Testis (tissue), 3 donors: ENCODE results near the gene ZNF768. TPM values are rescaled to one million over a fixed set of nuclear protein-coding genes. Genes with fewer than 3 reads are reported as not detected.
A peak's percentile ranks its signal among the peaks of the same experiment; 100 is the strongest.

ENCODE experiments used
- DNase-seq: peaks from one replicate; pipeline ENCODE4 v3.0.0-alpha.2; 2019
- H3K27ac ChIP-seq, 2 donors: fragments of 200-600 bp; sonication (generic); one replicate each; pipeline ENCODE4 v1.5.1; 2019
- H3K27me3 ChIP-seq: fragments of 200-600 bp; sonication (generic); one replicate; pipeline ENCODE4 v1.5.1; 2019
- H3K36me3 ChIP-seq: fragments of 200-600 bp; sonication (generic); one replicate; pipeline ENCODE4 v1.5.1; 2017; ENCODE audit warnings: low read depth; ENCODE audit errors: missing control alignments
- H3K4me1 ChIP-seq: fragments of 200-600 bp; sonication (generic); one replicate; pipeline ENCODE4 v1.5.1; 2019
- H3K4me3 ChIP-seq, 2 donors: fragments of 200-600 bp; sonication (generic); one replicate each; pipeline ENCODE4 v1.5.1; 2017 to 2019
- H3K9me3 ChIP-seq: fragments of 200-600 bp; sonication (generic); one replicate; pipeline ENCODE4 v1.5.1; 2017
- POLR2A ChIP-seq: fragments of 450-650 bp; IDR thresholded peaks from one replicate; pipeline ENCODE4 v1.6.1; 2017; ENCODE audit warnings: antibody characterized with exemption, mild to moderate bottlenecking, moderate library complexity
- WGBS, 2 donors: methylation state at CpG; one replicate each; pipeline ENCODE4 v1.1.5; 2018; 5-methylcytosine and 5-hydroxymethylcytosine counted together
- intact Hi-C: fragments of 100-400 bp; cut with DNase I; formaldehyde crosslinking; loops from one replicate; pipeline ENCODE4 v1.15.1; 2023; ENCODE audit warnings: low total_unique reads
- polyA plus RNA-seq: library from polyadenylated mRNA; stranded (reverse); fragments of 350-450 nt; fragmentation: Illumina TruSeq; extraction: RNeasy Lipid Tissue Mini Kit (QIAGEN cat#74804); gene quantifications from one replicate; pipeline ENCODE4 v1.2.3, GENCODE V29; 2014; ENCODE audit warnings: low read depth, low replicate concordance; ENCODE audit not compliant: insufficient read depth
- total RNA-seq, 2 donors: library from RNA; depleted of rRNA; stranded (reverse); fragments of >200 nt; gene quantifications; one replicate each; pipeline ENCODE4 v1.2.3, GENCODE V29; 2016
- TF ChIP-seq, protein P1 (sequence below), 3 experiments: fragments of 450-650 bp in 2 of 3; fragments of 200-600 bp in 1 of 3; sonication (generic) in 1 of 3; IDR thresholded peaks; one replicate each; pipeline ENCODE4 v1.5.1; 2016 to 2019; ENCODE audit warnings: antibody characterized with exemption in 3 of 3, mild to moderate bottlenecking in 2 of 3, moderate library complexity in 1 of 3

Gene ZNF768
- total and polyA plus RNA-seq, 3 donors from 2014 or later: 52.2 to 64.3 (median 52.3) TPM

DNA sequence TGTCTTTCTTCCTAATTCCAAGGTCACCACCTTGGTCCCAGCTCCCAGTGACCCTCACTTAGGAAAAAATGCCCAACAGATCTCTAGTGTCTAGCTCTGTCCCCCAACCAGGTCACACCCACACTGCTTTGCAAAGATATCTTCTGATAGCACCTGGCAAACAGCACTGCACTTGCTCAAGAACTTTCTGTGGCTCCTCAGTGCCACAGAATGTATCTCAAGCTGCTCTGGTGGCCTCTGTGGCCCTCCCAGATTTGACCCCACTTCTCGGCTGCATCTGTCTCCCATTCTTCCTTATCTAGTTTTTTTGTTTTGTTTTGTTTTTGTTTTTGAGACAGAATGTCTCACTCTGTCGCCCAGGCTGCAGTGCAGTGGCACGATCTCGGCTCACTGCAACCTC lies 40.2 kb upstream of the ZNF768 start:
- no peak overlapping the region for H3K4me3 ChIP-seq

DNA sequence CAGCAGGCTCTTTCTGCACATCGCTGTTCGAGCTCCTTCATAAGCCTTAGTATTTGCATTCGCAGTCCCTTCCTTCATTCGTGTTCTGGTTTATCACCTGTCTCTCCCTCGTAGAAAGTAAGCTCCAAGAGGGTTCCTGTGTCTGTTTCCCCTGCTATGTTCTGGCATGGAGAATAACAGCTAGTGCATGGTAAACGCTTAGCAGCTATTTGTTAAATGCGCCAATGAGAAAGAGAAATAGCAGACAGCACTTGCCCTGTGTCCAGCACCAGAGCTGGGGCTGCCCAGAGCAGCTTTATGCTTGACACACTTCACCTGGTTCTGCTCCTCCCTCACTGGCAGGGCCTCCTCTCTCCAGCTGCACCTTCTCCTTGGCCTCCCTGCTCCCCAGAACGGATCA lies 39.6 kb upstream of the ZNF768 start:
- intact Hi-C loops: no loop called here
- Histone ChIP-seq H3K36me3 (no peaks in the 10 kb centered on the region), H3K4me1 (peaks cover 8% of the 10 kb centered on the region), H3K27me3 (no peaks in the 10 kb centered on the region), H3K9me3 (no peaks in the 10 kb centered on the region), H3K4me3 (no peak overlapping the region), H3K27ac (no peak overlapping the region)
- no peak for DNase-seq
- no peak for TF ChIP-seq POLR2A
- TF ChIP-seq, protein P1, sequence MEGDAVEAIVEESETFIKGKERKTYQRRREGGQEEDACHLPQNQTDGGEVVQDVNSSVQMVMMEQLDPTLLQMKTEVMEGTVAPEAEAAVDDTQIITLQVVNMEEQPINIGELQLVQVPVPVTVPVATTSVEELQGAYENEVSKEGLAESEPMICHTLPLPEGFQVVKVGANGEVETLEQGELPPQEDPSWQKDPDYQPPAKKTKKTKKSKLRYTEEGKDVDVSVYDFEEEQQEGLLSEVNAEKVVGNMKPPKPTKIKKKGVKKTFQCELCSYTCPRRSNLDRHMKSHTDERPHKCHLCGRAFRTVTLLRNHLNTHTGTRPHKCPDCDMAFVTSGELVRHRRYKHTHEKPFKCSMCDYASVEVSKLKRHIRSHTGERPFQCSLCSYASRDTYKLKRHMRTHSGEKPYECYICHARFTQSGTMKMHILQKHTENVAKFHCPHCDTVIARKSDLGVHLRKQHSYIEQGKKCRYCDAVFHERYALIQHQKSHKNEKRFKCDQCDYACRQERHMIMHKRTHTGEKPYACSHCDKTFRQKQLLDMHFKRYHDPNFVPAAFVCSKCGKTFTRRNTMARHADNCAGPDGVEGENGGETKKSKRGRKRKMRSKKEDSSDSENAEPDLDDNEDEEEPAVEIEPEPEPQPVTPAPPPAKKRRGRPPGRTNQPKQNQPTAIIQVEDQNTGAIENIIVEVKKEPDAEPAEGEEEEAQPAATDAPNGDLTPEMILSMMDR (IDR thresholded peaks at IDR 0.05): no peak
- 61 to 64% methylated on average over 8 of the region's 8 CpGs for WGBS, 2 donors

More for the DNA sequence above, 40.2 kb upstream of the ZNF768 start:
- TF ChIP-seq, protein P1 (IDR thresholded peaks at IDR 0.05): no peak
- TF ChIP-seq POLR2A: no peak
- H3K36me3 ChIP-seq: no peaks in the 10 kb centered on the region
- intact Hi-C loops: no loop called here
- DNase-seq: no peak
- H3K9me3 ChIP-seq: no peaks in the 10 kb centered on the region
- 91% methylated on average over 4 of the region's 4 CpGs for WGBS, 2 donors
- peaks cover 4% of the 10 kb centered on the region for H3K4me1 ChIP-seq
- no peaks in the 10 kb centered on the region for H3K27me3 ChIP-seq
- no peak overlapping the region for H3K27ac ChIP-seq

DNA sequence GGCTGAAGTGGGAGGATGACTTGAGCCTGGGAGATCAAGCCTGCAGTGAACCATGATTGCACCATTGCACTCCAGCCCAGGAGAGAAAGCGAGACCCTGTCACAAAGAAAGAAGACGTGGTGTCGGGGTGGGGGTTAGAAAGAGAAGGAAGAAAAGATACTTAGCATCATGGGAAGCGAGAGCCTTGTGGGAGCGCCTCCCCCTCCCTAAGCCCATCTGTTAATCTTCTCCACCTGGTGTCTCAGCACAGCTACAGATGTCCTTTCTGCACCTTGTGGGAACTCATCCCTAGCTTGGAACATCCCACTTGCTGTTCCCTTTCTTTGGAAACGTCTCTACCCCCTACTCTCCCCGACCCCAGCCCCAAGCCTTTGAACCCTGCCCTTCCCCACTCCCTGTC lies 39.2 kb upstream of the ZNF768 start:
- H3K27ac ChIP-seq: no peak overlapping the region
- TF ChIP-seq, protein P1 (IDR thresholded peaks at IDR 0.05): no peak
- no peak for TF ChIP-seq POLR2A
- H3K4me1 ChIP-seq: peaks cover 7% of the 10 kb centered on the region
- no peaks in the 10 kb centered on the region for H3K27me3 ChIP-seq
- whole genome bisulfite sequencing, 2 donors: 54 to 69% methylated on average over 7 of the region's 7 CpGs
- no peak overlapping the region for H3K4me3 ChIP-seq
- H3K9me3 ChIP-seq: no peaks in the 10 kb centered on the region
- no peaks in the 10 kb centered on the region for H3K36me3 ChIP-seq
- intact Hi-C loops: no loop called here
- no peak for DNase-seq

DNA sequence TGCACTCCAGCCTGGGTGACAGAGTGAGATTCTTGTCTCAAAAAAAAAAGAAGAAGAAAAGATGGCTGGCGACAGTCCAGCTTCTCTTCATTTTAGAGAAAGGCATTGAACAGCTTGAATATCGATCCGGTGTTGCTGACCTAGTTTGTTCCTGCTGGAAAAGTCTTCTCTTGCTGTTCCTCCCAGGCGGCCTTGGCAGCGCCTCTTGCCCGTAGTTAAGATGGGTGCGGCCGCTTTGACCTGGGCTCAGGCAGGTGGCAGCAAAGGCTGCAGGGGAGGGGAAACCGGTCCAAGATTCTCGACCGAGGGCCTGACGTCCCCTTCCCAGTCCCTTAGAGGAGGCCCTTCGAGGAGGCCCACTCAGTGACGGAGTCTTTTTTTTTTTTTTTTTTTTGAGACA lies 35.7 kb upstream of the ZNF768 start:
- no peaks in the 10 kb centered on the region for H3K27me3 ChIP-seq
- no peaks in the 10 kb centered on the region for H3K9me3 ChIP-seq
- TF ChIP-seq POLR2A: no peak
- peak; percentile 22 for DNase-seq
- H3K27ac ChIP-seq: no peak overlapping the region
- H3K4me1 ChIP-seq: peaks cover 12% of the 10 kb centered on the region
- no peaks in the 10 kb centered on the region for H3K36me3 ChIP-seq
- H3K4me3 ChIP-seq: peak overlapping the region; percentile 48 to 62
- intact Hi-C loops: no loop called here
- WGBS, 2 donors: 61 to 66% methylated on average over 14 of the region's 14 CpGs

DNA sequence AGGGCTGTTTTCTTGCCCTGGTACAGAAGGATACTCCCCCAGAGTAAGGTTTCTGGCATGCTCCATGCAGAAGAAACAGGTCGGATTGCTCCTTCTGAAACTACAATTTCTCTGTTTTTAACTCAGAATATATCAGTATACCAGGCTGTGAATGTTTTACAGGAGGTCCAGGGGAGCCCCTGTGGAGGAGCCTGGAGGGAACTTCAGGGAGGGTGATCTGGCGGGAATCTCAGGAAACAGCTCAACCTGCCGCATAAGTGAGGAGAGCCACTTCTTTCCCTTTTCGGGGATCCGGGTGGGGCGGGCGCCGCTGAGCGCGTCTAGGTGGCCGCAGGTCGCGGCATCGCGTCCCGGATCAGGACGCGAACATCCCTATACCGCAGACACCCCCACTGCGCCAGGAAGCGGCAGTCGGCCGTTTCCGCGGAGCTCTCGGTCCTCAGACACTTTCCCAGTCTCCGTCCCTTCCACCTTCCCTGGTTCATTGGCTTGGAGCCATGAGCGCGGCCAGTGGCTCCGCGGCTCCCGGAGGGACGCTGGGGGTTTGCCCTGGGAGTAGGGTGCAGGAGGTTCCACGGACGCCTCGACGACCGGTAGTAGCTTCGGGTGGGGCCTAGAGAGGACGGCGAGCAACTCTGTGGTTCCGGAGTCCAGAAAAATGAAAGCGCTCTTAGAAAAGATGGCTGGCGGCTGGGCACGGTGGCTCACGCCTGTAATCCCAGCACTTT lies 34.9 kb upstream of the ZNF768 start:
- H3K27ac ChIP-seq: peak overlapping the region; percentile 53 to 57
- H3K4me1 ChIP-seq: peaks cover 17% of the 10 kb centered on the region
- H3K27me3 ChIP-seq: no peaks in the 10 kb centered on the region
- TF ChIP-seq POLR2A: no peak
- TF ChIP-seq, protein P1 (IDR thresholded peaks at IDR 0.05): no peak
- WGBS, 2 donors: 15 to 29% methylated on average over 5 to 46 of the region's 46 CpGs
- DNase-seq: peak; percentile 52
- peak overlapping the region; percentile 48 to 62 for H3K4me3 ChIP-seq
- intact Hi-C loops: no loop called here
- no peaks in the 10 kb centered on the region for H3K9me3 ChIP-seq
- no peaks in the 10 kb centered on the region for H3K36me3 ChIP-seq
